OCI-LY3 (cell line): ENCODE measurements around the gene GRM8.

Source experiments
- EZH2phosphoT487 ChIP-seq: fragments of 200-600 bp; shearing (Covaris generic); IDR thresholded peaks from 2 replicates; pipeline ENCODE4 v1.6.1; 2018; ENCODE audit warnings: antibody characterized with exemption, mixed run types, low read depth
- TF ChIP-seq, protein P1 (sequence below): fragments of 200-600, 300-600 bp; sonication (generic); IDR thresholded peaks from 2 replicates; pipeline ENCODE4 v1.5.1; 2014; ENCODE audit warnings: antibody characterized with exemption, low read length, low read depth

DNA sequence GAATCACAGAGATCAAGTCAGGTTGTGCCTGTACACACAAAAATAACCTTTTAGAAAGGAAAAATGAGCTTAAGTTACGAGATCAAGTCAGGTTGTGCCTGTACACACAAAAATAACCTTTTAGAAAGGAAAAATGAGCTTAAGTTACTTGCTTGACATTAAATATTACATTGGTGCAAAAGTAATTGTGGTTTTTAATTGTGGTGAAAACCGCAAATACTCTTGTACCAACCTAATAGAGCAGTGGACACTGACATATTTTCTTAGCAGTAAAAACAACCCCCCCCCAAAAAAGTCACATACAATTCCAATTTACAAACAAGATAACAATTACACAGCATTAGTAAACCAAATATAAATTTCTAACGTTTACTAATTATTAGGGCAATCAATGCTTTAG lies 595.6 kb downstream of the GRM8 start:
- TF ChIP-seq, protein P1, sequence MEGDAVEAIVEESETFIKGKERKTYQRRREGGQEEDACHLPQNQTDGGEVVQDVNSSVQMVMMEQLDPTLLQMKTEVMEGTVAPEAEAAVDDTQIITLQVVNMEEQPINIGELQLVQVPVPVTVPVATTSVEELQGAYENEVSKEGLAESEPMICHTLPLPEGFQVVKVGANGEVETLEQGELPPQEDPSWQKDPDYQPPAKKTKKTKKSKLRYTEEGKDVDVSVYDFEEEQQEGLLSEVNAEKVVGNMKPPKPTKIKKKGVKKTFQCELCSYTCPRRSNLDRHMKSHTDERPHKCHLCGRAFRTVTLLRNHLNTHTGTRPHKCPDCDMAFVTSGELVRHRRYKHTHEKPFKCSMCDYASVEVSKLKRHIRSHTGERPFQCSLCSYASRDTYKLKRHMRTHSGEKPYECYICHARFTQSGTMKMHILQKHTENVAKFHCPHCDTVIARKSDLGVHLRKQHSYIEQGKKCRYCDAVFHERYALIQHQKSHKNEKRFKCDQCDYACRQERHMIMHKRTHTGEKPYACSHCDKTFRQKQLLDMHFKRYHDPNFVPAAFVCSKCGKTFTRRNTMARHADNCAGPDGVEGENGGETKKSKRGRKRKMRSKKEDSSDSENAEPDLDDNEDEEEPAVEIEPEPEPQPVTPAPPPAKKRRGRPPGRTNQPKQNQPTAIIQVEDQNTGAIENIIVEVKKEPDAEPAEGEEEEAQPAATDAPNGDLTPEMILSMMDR, result no peak
- TF ChIP-seq EZH2phosphoT487, result no peak
